ENCODE results near the gene GRIK2. TPM values are rescaled to one million over a fixed set of nuclear protein-coding genes. Genes with fewer than 3 reads are reported as not detected.

The GRIK2 gene
- total RNA-seq, 1 donor from 2014 or later, result 2.8 TPM

DNA sequence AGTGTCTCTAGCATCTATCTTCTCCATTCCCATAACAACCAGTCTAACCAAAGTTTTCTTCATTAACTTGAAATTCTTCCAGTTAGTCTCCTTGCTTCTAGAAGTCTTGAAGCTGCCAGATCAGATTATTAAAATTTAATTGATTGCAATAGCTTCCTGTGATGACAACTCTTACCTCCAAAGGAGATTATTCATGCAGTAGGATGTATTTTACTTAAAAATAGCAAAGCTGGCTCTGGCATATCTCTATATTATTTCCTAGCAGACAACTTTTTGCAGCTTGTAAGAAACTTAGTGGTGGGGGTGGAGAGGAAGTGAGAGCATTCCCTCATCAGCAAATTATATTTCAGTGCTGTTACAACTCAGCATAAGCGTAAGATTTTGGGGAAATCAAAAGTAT, 290.4 kb downstream of the GRIK2 start:
- no peak for DNase-seq (ENCODE audit: low spot score)
- no peaks in the 10 kb centered on the region for H3K27me3 Mint-ChIP-seq (ENCODE audit: unreplicated experiment)
- TF ChIP-seq, protein P1, sequence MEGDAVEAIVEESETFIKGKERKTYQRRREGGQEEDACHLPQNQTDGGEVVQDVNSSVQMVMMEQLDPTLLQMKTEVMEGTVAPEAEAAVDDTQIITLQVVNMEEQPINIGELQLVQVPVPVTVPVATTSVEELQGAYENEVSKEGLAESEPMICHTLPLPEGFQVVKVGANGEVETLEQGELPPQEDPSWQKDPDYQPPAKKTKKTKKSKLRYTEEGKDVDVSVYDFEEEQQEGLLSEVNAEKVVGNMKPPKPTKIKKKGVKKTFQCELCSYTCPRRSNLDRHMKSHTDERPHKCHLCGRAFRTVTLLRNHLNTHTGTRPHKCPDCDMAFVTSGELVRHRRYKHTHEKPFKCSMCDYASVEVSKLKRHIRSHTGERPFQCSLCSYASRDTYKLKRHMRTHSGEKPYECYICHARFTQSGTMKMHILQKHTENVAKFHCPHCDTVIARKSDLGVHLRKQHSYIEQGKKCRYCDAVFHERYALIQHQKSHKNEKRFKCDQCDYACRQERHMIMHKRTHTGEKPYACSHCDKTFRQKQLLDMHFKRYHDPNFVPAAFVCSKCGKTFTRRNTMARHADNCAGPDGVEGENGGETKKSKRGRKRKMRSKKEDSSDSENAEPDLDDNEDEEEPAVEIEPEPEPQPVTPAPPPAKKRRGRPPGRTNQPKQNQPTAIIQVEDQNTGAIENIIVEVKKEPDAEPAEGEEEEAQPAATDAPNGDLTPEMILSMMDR (IDR thresholded peaks at IDR 0.05; ENCODE audit: unreplicated experiment), result no peak
- H3K27ac Mint-ChIP-seq (ENCODE audit: unreplicated experiment), result no peak overlapping the region
- H3K9me3 Mint-ChIP-seq (ENCODE audit: unreplicated experiment), result no peaks in the 10 kb centered on the region
- H3K4me3 Mint-ChIP-seq (ENCODE audit: unreplicated experiment), result no peak overlapping the region
- no peaks in the 10 kb centered on the region for H3K36me3 Mint-ChIP-seq (ENCODE audit: low read depth, unreplicated experiment)
- H3K4me1 Mint-ChIP-seq (ENCODE audit: unreplicated experiment), result no peaks in the 10 kb centered on the region

DNA sequence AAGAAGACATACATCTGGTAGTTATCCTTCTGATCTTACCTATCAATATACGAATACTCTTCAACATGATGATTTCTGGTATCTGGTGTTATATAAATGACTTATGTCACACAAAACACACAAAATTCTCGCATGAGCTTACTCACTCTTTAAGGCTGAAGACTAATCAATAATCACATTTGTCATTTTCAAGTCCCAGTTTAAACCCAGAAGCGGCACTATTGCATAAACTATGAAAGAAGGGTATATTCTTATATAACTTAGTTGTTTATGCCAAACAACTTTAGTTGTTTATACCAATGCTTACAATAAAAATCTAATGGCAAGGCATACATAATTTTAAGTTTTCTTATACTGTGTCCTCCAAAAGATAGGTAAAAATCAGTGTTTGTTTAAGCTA, 293.1 kb downstream of the GRIK2 start:
- DNase-seq (ENCODE audit: low spot score), result no peak
- Mint-ChIP-seq H3K27ac (ENCODE audit: unreplicated experiment) (no peak overlapping the region), H3K9me3 (ENCODE audit: unreplicated experiment) (no peaks in the 10 kb centered on the region), H3K27me3 (ENCODE audit: unreplicated experiment) (no peaks in the 10 kb centered on the region), H3K36me3 (ENCODE audit: low read depth, unreplicated experiment) (no peaks in the 10 kb centered on the region), H3K4me3 (ENCODE audit: unreplicated experiment) (no peak overlapping the region), H3K4me1 (ENCODE audit: unreplicated experiment) (no peaks in the 10 kb centered on the region)
- TF ChIP-seq, protein P1 (IDR thresholded peaks at IDR 0.05; ENCODE audit: unreplicated experiment), result no peak

DNA sequence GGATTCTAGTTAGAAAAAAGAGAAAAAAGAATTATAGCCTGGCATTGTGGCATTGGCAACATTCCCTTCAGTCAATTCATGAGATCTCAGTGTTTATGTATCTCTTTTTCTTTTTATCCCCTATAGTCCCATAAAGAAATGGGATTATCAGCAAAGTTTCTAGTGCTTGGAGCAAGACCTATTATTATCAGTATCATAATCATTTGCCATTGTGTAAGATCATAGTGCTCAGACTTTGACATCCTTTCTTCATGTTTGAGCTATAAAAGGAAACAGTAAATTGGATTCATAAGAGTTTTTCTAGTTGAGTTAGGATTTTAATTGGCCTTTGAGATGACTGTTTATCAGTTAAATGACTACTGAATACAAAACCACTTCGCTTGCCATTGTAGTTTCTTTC, 295.6 kb downstream of the GRIK2 start:
- no peak for DNase-seq (ENCODE audit: low spot score)
- Mint-ChIP-seq H3K27me3 (ENCODE audit: unreplicated experiment) (no peaks in the 10 kb centered on the region), H3K36me3 (ENCODE audit: low read depth, unreplicated experiment) (no peaks in the 10 kb centered on the region), H3K4me1 (ENCODE audit: unreplicated experiment) (no peaks in the 10 kb centered on the region), H3K9me3 (ENCODE audit: unreplicated experiment) (no peaks in the 10 kb centered on the region), H3K4me3 (ENCODE audit: unreplicated experiment) (no peak overlapping the region), H3K27ac (ENCODE audit: unreplicated experiment) (no peak overlapping the region)
- TF ChIP-seq, protein P1 (IDR thresholded peaks at IDR 0.05; ENCODE audit: unreplicated experiment), result no peak

DNA sequence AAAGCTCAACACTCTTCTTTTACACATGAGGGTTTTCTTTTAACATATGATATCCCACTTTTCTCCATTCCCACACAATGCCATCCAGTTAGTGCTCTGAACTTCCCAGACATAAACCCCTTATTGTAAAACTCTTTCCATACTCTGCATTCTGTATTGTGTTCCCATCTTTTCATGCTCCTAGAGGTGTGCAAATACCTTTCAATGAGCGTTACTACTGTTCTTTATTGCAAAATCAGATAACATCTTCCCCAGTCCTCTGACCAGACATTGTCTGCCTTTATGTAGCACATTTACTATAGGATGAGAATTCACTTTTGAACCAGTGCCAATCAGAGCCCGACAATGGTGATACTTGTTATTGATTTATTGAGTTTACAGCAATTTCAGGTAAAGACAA, 296.2 kb downstream of the GRIK2 start:
- Mint-ChIP-seq H3K4me1 (ENCODE audit: unreplicated experiment) (no peaks in the 10 kb centered on the region), H3K9me3 (ENCODE audit: unreplicated experiment) (no peaks in the 10 kb centered on the region), H3K36me3 (ENCODE audit: low read depth, unreplicated experiment) (no peaks in the 10 kb centered on the region), H3K27me3 (ENCODE audit: unreplicated experiment) (no peaks in the 10 kb centered on the region), H3K27ac (ENCODE audit: unreplicated experiment) (no peak overlapping the region), H3K4me3 (ENCODE audit: unreplicated experiment) (no peak overlapping the region)
- DNase-seq (ENCODE audit: low spot score), result no peak
- TF ChIP-seq, protein P1 (IDR thresholded peaks at IDR 0.05; ENCODE audit: unreplicated experiment), result no peak

DNA sequence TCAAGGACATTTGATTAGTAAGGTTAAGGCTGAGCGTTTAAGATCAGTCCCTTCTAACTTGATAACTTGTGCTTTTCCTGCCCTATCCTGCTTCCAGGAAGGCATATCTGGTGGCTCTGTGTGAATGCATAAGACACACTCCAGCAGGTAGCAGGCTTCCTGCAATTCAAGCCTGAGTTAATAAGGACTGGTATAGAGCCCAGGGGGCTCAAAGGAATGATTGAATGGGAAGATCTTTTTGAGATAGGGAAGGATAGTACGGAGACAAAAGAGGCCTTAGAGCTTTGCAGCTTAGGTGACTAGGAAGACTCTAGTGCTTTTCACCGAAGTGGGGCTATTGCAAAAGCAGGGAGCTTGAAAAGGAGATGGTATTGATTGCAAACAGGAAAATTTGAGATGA, 307.1 kb downstream of the GRIK2 start:
- TF ChIP-seq, protein P1 (IDR thresholded peaks at IDR 0.05; ENCODE audit: unreplicated experiment), result no peak
- no peaks in the 10 kb centered on the region for H3K27me3 Mint-ChIP-seq (ENCODE audit: unreplicated experiment)
- DNase-seq (ENCODE audit: low spot score), result no peak
- H3K4me1 Mint-ChIP-seq (ENCODE audit: unreplicated experiment), result peaks cover 4% of the 10 kb centered on the region
- H3K4me3 Mint-ChIP-seq (ENCODE audit: unreplicated experiment), result no peak overlapping the region
- no peaks in the 10 kb centered on the region for H3K9me3 Mint-ChIP-seq (ENCODE audit: unreplicated experiment)
- H3K27ac Mint-ChIP-seq (ENCODE audit: unreplicated experiment), result no peak overlapping the region
- H3K36me3 Mint-ChIP-seq (ENCODE audit: low read depth, unreplicated experiment), result no peaks in the 10 kb centered on the region

Measured in endothelial cell (in vitro differentiated cells).